HEK293T (cell line): ENCODE data around the gene CAMP.

ENCODE experiments used
- CTCF ChIA-PET: fragments of 350-600 bp; formaldehyde crosslinking; extraction: SDS; loops from one replicate; lab custom pipeline; 2021; ENCODE audit warnings: antibody characterized with exemption, inconsistent platforms; lab: Yijun Ruan, JAX
- POLR2A ChIA-PET: fragments of 350-600 bp; formaldehyde crosslinking; extraction: SDS; loops from one replicate; lab custom pipeline; 2020; ENCODE audit warnings: antibody characterized with exemption, inconsistent platforms; lab: Yijun Ruan, JAX
- DNase-seq: peaks from one replicate; pipeline ENCODE4 v3.0.0; 2012; ENCODE audit warnings: mixed read lengths; ENCODE audit errors: extremely low spot score
- ARNT ChIP-seq: fragments of 450-650 bp; IDR thresholded peaks from 2 replicates; pipeline ENCODE4 v1.6.1; 2017; ENCODE audit warnings: mild to moderate bottlenecking
- BHLHE40 ChIP-seq: fragments of 450-650 bp; IDR thresholded peaks from 2 replicates; pipeline ENCODE4 v1.6.1; 2016; ENCODE audit warnings: mild to moderate bottlenecking, moderate library complexity, borderline replicate concordance
- CTBP1 ChIP-seq: fragments of 450-650 bp; IDR thresholded peaks from 2 replicates; pipeline ENCODE4 v1.6.1; 2016; ENCODE audit warnings: borderline replicate concordance
- ELF4 ChIP-seq: fragments of 450-650 bp; IDR thresholded peaks from 2 replicates; pipeline ENCODE4 v1.6.1; 2017; ENCODE audit warnings: antibody characterized with exemption
- FOXA1 ChIP-seq: fragments of 450-650 bp; IDR thresholded peaks from 2 replicates; pipeline ENCODE4 v1.6.1; 2016; ENCODE audit warnings: mild to moderate bottlenecking
- FOXK2 ChIP-seq: fragments of 450-650 bp; IDR thresholded peaks from 2 replicates; pipeline ENCODE4 v1.6.1; 2016; ENCODE audit warnings: mild to moderate bottlenecking
- FOXM1 ChIP-seq: fragments of 450-650 bp; IDR thresholded peaks from 2 replicates; pipeline ENCODE4 v1.6.1; 2017; ENCODE audit warnings: mild to moderate bottlenecking, borderline replicate concordance
- HDGF ChIP-seq: fragments of 450-650 bp; IDR thresholded peaks from 2 replicates; pipeline ENCODE4 v1.6.1; 2017; ENCODE audit warnings: antibody characterized with exemption, borderline replicate concordance
- L3MBTL2 ChIP-seq: fragments of 450-650 bp; conservative IDR thresholded peaks from 2 replicates; pipeline ENCODE4 v1.6.1; 2016; ENCODE audit warnings: mild to moderate bottlenecking
- LEF1 ChIP-seq: fragments of 450-650 bp; IDR thresholded peaks from 2 replicates; pipeline ENCODE4 v1.6.1; 2017; ENCODE audit warnings: mild to moderate bottlenecking, borderline replicate concordance
- NFRKB ChIP-seq: fragments of 450-650 bp; IDR thresholded peaks from 2 replicates; pipeline ENCODE4 v1.6.1; 2016; ENCODE audit warnings: mild to moderate bottlenecking, moderate library complexity
- SP1 ChIP-seq: fragments of 450-650 bp; IDR thresholded peaks from 2 replicates; pipeline ENCODE4 v1.6.1; 2017
- SUZ12 ChIP-seq: fragments of 450-650 bp; IDR thresholded peaks from 2 replicates; pipeline ENCODE4 v1.6.1; 2016; ENCODE audit warnings: mild to moderate bottlenecking
- TARDBP ChIP-seq: fragments of 450-650 bp; IDR thresholded peaks from 2 replicates; pipeline ENCODE4 v1.6.1; 2016
- ZNF384 ChIP-seq: fragments of 450-650 bp; IDR thresholded peaks from 2 replicates; pipeline ENCODE4 v1.6.1; 2016
- TF ChIP-seq, protein P1 (sequence below): fragments of 450-650 bp; IDR thresholded peaks from 2 replicates; pipeline ENCODE4 v1.6.1; 2016

The CAMP gene

GRCh38 chr3:48220746-48221145 is 2.5 kb upstream of the CAMP start:
- TF ChIP-seq CTBP1 (no peak), HDGF (no peak), ZNF384 (no peak), FOXK2 (no peak), L3MBTL2 (no peak), ELF4 (no peak), FOXM1 (no peak), ARNT (no peak), SUZ12 (no peak), SP1 (no peak), NFRKB (no peak), LEF1 (no peak), FOXA1 (no peak), TARDBP (no peak)
- TF ChIP-seq, protein P1, sequence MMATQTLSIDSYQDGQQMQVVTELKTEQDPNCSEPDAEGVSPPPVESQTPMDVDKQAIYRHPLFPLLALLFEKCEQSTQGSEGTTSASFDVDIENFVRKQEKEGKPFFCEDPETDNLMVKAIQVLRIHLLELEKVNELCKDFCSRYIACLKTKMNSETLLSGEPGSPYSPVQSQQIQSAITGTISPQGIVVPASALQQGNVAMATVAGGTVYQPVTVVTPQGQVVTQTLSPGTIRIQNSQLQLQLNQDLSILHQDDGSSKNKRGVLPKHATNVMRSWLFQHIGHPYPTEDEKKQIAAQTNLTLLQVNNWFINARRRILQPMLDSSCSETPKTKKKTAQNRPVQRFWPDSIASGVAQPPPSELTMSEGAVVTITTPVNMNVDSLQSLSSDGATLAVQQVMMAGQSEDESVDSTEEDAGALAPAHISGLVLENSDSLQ: no peak
- no peak for DNase-seq
- CTCF ChIA-PET: no interaction called here
- POLR2A ChIA-PET: no interaction called here

- TF ChIP-seq FOXK2: no peak
- TF ChIP-seq FOXM1: no peak
- no peak for TF ChIP-seq ELF4
- no peak for TF ChIP-seq SUZ12
- no peak for TF ChIP-seq ARNT
- POLR2A ChIA-PET: interaction anchor here (1.3 kb wide), 1 partner anchor 15 kb away, joined by 5 read pairs; the partner anchor contains the start of gene ZNF589
- CTCF ChIA-PET: interaction anchor here (1.4 kb wide), 1 partner anchor 211 kb away, joined by 5 read pairs; no protein-coding TSS in a partner anchor
- no peak for DNase-seq
These were observed 2.3 kb downstream of the CAMP start for GRCh38 chr3:48225587-48225986.

- TF ChIP-seq SP1 (no peak), L3MBTL2 (no peak), FOXK2 (no peak), HDGF (no peak), ZNF384 (no peak), ARNT (no peak), LEF1 (no peak), ELF4 (no peak)
- CTCF ChIA-PET: no interaction called here
- POLR2A ChIA-PET: interaction anchor here (1.5 kb wide), 1 partner anchor 38 kb away, joined by 4 read pairs; the partner anchor contains the start of gene CDC25A
- no peak for DNase-seq
These were observed 3.6 kb downstream of the CAMP start for GRCh38 chr3:48226939-48227338.

GRCh38 chr3:48232232-48232631 is 8.9 kb downstream of the CAMP start:
- ChIA-PET POLR2A (no interaction called here), CTCF (interaction anchor here (0.9 kb wide), 1 partner anchor 169 kb away, joined by 5 read pairs; no protein-coding TSS in a partner anchor)
- DNase-seq: no peak
- TF ChIP-seq FOXK2: no peak
- TF ChIP-seq LEF1: no peak
- TF ChIP-seq, protein P1: no peak
- TF ChIP-seq BHLHE40: no peak
- no peak for TF ChIP-seq ZNF384
- TF ChIP-seq ARNT: no peak
- TF ChIP-seq TARDBP: no peak
- TF ChIP-seq HDGF: no peak
- TF ChIP-seq FOXA1: no peak
- no peak for TF ChIP-seq SP1
- no peak for TF ChIP-seq L3MBTL2
- TF ChIP-seq ELF4: no peak
- no peak for TF ChIP-seq NFRKB
- no peak for TF ChIP-seq FOXM1
- no peak for TF ChIP-seq CTBP1
- no peak for TF ChIP-seq SUZ12

DNA sequence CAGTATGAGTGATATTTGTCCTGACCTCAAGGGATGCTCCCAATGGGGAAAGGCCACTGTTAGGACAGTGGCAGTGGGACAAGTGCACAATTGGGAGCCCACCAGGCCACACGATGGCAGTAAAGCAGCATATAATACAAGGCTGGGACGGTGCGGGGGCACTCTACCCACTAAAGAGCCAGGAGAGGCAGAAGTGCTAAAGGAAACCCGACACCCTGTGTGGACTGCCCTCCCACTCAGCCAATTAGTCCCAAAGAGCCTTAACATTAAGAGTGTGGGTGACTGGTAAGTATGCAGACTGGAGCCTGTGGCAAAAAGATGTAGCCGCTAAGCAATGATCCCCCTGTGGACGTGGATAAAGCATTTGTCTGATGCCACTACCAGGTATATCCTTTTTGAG is 9.4 kb downstream of the CAMP start:
- ChIA-PET CTCF (no interaction called here), POLR2A (no interaction called here)
- peak; percentile 82 for DNase-seq
- no peak for TF ChIP-seq ZNF384
- no peak for TF ChIP-seq ARNT

DNA sequence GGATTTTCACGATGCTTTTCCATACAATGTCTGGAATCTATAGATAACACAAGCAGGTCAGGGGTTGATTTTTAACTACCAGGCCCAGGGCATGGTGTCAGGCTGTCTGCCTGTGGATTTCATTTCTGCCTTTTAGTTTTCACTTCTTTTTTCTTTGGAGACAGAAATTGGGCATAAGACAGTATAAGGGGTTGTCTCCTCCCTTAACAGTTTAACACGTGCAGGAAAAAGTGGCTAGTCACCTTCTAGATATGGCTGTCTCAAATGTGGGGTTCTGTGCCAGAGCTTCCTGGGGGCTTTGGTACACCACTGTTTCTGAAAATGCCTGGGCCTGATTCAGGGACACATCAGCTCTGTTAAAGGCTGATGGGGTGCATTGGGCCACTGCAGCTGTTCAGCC is 10.2 kb downstream of the CAMP start:
- DNase-seq: no peak
- ChIA-PET POLR2A (no interaction called here), CTCF (no interaction called here)
- TF ChIP-seq FOXK2: no peak
- no peak for TF ChIP-seq FOXM1
- TF ChIP-seq NFRKB: no peak
- no peak for TF ChIP-seq HDGF
- TF ChIP-seq L3MBTL2: no peak

- POLR2A ChIA-PET: interaction anchor here (0.9 to 1.1 kb wide), 2 partner anchors 25 to 203 kb away, joined by 3 read pairs; partner anchors contain the start of genes CCDC51 and TMA7
- TF ChIP-seq TARDBP: no peak
- no peak for TF ChIP-seq ELF4
- TF ChIP-seq, protein P1: no peak
- TF ChIP-seq FOXM1: no peak
- no peak for TF ChIP-seq BHLHE40
- TF ChIP-seq NFRKB: no peak
- no peak for TF ChIP-seq L3MBTL2
- TF ChIP-seq ZNF384: no peak
- TF ChIP-seq FOXA1: no peak
- TF ChIP-seq FOXK2: no peak
- no peak for TF ChIP-seq SUZ12
- no peak for TF ChIP-seq CTBP1
- TF ChIP-seq ARNT: no peak
- DNase-seq: no peak
- CTCF ChIA-PET: interaction anchor here (0.6 to 0.9 kb wide), 2 partner anchors 15 to 200 kb away, joined by 3 to 4 read pairs; no protein-coding TSS in a partner anchor
These were observed 13.2 kb downstream of the CAMP start for GRCh38 chr3:48236531-48236930.
